Gastroesophageal sphincter (tissue), 4 donors: ENCODE data around the gene ARMC12. TPM values are rescaled to one million over a fixed set of nuclear protein-coding genes. Genes with fewer than 3 reads are reported as not detected.

ENCODE experiments used
- ATAC-seq: fragments of 150-250 bp; one replicate; pipeline ENCODE4 v1.9.1; 2016; ENCODE audit warnings: mild to moderate bottlenecking, moderate library complexity
- H3K27ac ChIP-seq, 4 donors: fragments of 200-600 bp; sonication (generic) in 3 of 4; 1 replicate in 3 of 4; 2 replicates in 1 of 4; pipeline ENCODE4 v1.5.1; 2016 to 2019
- H3K27me3 ChIP-seq: fragments of 200-600 bp; sonication (generic); one replicate; pipeline ENCODE4 v1.5.1; 2019
- H3K36me3 ChIP-seq, 2 donors: fragments of 200-600 bp; sonication (generic); one replicate each; pipeline ENCODE4 v1.5.1; 2019; ENCODE audit warnings: control low read depth in 1 of 2
- H3K4me1 ChIP-seq, 3 donors: fragments of 200-600 bp; sonication (generic); 1 replicate in 2 of 3; 2 replicates in 1 of 3; pipeline ENCODE4 v1.5.1; 2016 to 2019; ENCODE audit warnings: control low read depth in 2 of 3
- H3K4me3 ChIP-seq, 2 donors: fragments of 200-600 bp; sonication (generic); one replicate each; pipeline ENCODE4 v1.5.1; 2019; ENCODE audit warnings: mild to moderate bottlenecking in 1 of 2, moderate library complexity in 1 of 2
- H3K9me3 ChIP-seq, 3 donors: fragments of 200-600 bp; sonication (generic); one replicate each; pipeline ENCODE4 v1.5.1; 2017 to 2019; ENCODE audit warnings: control low read depth in 2 of 3
- EP300 ChIP-seq: sonication (generic); formaldehyde crosslinking; IDR thresholded peaks from one replicate; pipeline ENCODE4 v1.6.1; 2017; ENCODE audit warnings: antibody characterized with exemption, mild to moderate bottlenecking
- POLR2A ChIP-seq, 2 donors: fragments of 450-650 bp; IDR thresholded peaks; one replicate each; pipeline ENCODE4 v1.6.1; 2017; ENCODE audit warnings: antibody characterized with exemption in 2 of 2, mild to moderate bottlenecking in 2 of 2, moderate library complexity in 1 of 2
- POLR2AphosphoS5 ChIP-seq: sonication (generic); formaldehyde crosslinking; IDR thresholded peaks from one replicate; pipeline ENCODE4 v1.6.1; 2017; ENCODE audit warnings: antibody characterized with exemption
- WGBS, 2 donors: methylation state at CpG; one replicate each; pipeline ENCODE4 v1.1.5; 2018; ENCODE audit warnings: low coverage in 1 of 2; 5-methylcytosine and 5-hydroxymethylcytosine counted together
- total RNA-seq, 4 donors: library from RNA; depleted of rRNA; stranded (reverse); fragments of >200 nt; gene quantifications; one replicate each; pipeline ENCODE4 v1.1.0, GENCODE V29; 2016
- TF ChIP-seq, protein P1 (sequence below), 4 experiments: fragments of 200-600 bp in 2 of 4; fragments of 450-650 bp in 2 of 4; sonication (generic) in 1 of 4; IDR thresholded peaks; one replicate each; pipeline ENCODE4 v1.5.1; 2017 to 2019; ENCODE audit warnings: antibody characterized with exemption in 4 of 4, mild to moderate bottlenecking in 2 of 4, moderate library complexity in 2 of 4

The ARMC12 gene
- total RNA-seq, 4 donors from 2014 or later, result 0.54 to 1.5 TPM; not detected in 2

- Histone ChIP-seq H3K36me3 (no peaks in the 10 kb centered on the region), H3K4me3 (peak overlapping the region in 1 of 2 donors; percentile 24), H3K27ac (peak overlapping the region; percentile 1 to 100 (median 94)), H3K27me3 (no peaks in the 10 kb centered on the region), H3K4me1 (peaks cover 18 to 84% (median 55%) of the 10 kb centered on the region in 3 donors), H3K9me3 (no peaks in the 10 kb centered on the region)
- TF ChIP-seq, protein P1, sequence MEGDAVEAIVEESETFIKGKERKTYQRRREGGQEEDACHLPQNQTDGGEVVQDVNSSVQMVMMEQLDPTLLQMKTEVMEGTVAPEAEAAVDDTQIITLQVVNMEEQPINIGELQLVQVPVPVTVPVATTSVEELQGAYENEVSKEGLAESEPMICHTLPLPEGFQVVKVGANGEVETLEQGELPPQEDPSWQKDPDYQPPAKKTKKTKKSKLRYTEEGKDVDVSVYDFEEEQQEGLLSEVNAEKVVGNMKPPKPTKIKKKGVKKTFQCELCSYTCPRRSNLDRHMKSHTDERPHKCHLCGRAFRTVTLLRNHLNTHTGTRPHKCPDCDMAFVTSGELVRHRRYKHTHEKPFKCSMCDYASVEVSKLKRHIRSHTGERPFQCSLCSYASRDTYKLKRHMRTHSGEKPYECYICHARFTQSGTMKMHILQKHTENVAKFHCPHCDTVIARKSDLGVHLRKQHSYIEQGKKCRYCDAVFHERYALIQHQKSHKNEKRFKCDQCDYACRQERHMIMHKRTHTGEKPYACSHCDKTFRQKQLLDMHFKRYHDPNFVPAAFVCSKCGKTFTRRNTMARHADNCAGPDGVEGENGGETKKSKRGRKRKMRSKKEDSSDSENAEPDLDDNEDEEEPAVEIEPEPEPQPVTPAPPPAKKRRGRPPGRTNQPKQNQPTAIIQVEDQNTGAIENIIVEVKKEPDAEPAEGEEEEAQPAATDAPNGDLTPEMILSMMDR (IDR thresholded peaks at IDR 0.05), result no peak
- TF ChIP-seq EP300 (no peak), POLR2A (IDR thresholded peaks at IDR 0.05) (no peak), POLR2AphosphoS5 (no peak)
- WGBS, 2 donors, result 29 to 36% methylated on average over 2 to 5 of the region's 5 CpGs
- ATAC-seq, result no peak
Measured at GRCh38 chr6:35719404-35719829, 17.4 kb upstream of the ARMC12 start.

DNA sequence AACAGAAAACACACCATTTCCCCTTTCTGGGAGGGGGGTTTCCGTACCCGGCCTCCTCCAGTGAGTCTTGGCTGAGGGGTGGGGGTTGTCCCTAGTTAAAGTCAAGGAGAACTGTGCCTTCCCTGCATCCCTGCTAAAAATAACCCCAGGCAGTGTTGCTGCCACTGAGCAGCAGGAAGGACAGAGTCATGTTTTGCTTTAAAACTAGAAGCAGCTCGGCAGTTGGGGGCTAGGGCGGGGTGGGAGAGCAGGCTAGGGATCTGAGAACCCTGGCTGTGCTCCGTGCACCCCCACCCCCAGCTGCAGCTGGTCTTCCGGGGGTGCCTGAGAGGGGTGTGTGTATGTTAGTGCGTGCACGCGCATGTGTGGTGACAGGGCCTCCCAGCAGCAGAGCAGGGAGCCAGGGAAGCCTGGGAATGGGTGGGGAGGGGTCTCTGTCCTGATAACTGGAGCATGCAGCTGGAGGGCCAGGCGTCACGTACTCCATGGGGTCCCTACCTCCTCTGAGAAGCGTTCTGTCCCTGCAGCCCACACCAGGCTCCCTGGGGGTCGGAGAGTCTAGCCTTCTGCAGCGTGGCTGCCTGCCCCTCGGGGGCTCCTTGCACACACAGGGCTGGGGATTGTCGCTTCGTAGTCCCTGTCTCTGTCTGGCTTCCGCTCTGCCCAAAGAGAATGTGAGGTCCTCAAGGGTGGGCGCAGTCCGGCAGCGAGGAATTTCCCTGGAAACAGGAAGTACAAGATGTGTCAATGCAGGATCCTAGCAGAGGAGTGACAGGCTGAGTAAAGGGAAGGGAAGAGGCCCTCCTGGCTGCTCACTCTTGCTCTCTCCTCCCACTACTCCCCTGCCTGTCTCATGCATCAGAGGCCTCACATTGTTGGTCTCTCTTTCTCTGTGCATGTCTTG, 16.8 kb upstream of the ARMC12 start:
- no peaks in the 10 kb centered on the region for H3K36me3 ChIP-seq
- H3K27ac ChIP-seq, result peak overlapping the region; percentile 1 to 100 (median 94)
- H3K4me3 ChIP-seq, result peak overlapping the region in 1 of 2 donors; percentile 24
- TF ChIP-seq EP300 (no peak), POLR2AphosphoS5 (peak; percentile 15), POLR2A (IDR thresholded peaks at IDR 0.05) (peak in 1 of 2 donors; percentile 28)
- TF ChIP-seq, protein P1 (IDR thresholded peaks at IDR 0.05), result no peak
- WGBS, 2 donors, result 5 to 20% methylated on average over 1 to 3 of the region's 21 CpGs
- no peaks in the 10 kb centered on the region for H3K9me3 ChIP-seq
- ATAC-seq, result peak; percentile 42
- no peaks in the 10 kb centered on the region for H3K27me3 ChIP-seq
- peaks cover 23 to 91% (median 59%) of the 10 kb centered on the region in 3 donors for H3K4me1 ChIP-seq

- no peak overlapping the region for H3K4me3 ChIP-seq
- no peak for ATAC-seq
- no peaks in the 10 kb centered on the region for H3K27me3 ChIP-seq
- H3K27ac ChIP-seq, result peak overlapping the region; percentile 29 to 100 (median 84)
- peak; percentile 81 for TF ChIP-seq POLR2AphosphoS5
- TF ChIP-seq EP300, result peak; percentile 21
- no peak for TF ChIP-seq POLR2A (IDR thresholded peaks at IDR 0.05)
- no peaks in the 10 kb centered on the region for H3K36me3 ChIP-seq
- WGBS, 2 donors, result 50 to 59% methylated on average over 7 to 8 of the region's 10 CpGs
- no peaks in the 10 kb centered on the region for H3K9me3 ChIP-seq
- H3K4me1 ChIP-seq, result peaks cover 33 to 100% (median 72%) of the 10 kb centered on the region in 3 donors
Measured at GRCh38 chr6:35722121-35722761, 14.6 kb upstream of the ARMC12 start.

GRCh38 chr6:35723587-35723986, 13.2 kb upstream of the ARMC12 start:
- no peaks in the 10 kb centered on the region for H3K9me3 ChIP-seq
- ATAC-seq, result no peak
- no peaks in the 10 kb centered on the region for H3K27me3 ChIP-seq
- no peaks in the 10 kb centered on the region for H3K36me3 ChIP-seq
- no peak overlapping the region for H3K4me3 ChIP-seq
- no peak for TF ChIP-seq POLR2A (IDR thresholded peaks at IDR 0.05)
- no peak for TF ChIP-seq EP300
- TF ChIP-seq POLR2AphosphoS5, result no peak
- TF ChIP-seq, protein P1 (IDR thresholded peaks at IDR 0.05), result no peak
- peaks cover 37 to 99% (median 75%) of the 10 kb centered on the region in 3 donors for H3K4me1 ChIP-seq
- H3K27ac ChIP-seq, result peak overlapping the region; percentile 89 to 100 (median 96)
- WGBS, 2 donors, result 96 to 100% methylated on average over 2 of the region's 2 CpGs

DNA sequence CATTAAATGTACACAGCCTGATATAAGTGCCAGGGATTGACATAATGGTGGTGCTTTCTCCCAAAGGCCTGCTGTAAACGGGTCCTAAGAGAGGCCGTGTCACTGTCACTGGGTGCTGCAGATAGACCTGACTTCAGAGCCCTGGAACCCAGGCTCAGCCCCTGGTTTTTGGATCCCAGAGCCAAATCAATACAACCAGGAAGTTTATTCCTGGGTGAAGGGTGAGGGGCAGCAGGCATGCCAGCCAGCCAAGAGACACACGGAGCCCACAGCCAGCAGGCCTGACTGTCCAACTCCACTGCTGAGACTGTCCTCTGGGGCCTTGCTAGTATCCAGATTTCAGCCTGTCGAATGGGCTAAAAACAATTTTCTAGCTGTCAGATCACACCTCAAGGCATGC, 12.8 kb upstream of the ARMC12 start:
- no peak overlapping the region for H3K4me3 ChIP-seq
- WGBS, 2 donors, result 60% methylated on average over 1 of the region's 4 CpGs; no CpG with 5 or more reads in 1 of the 2 donors
- H3K36me3 ChIP-seq, result no peaks in the 10 kb centered on the region
- ATAC-seq, result no peak
- TF ChIP-seq, protein P1 (IDR thresholded peaks at IDR 0.05), result no peak
- no peak for TF ChIP-seq EP300
- no peak for TF ChIP-seq POLR2AphosphoS5
- TF ChIP-seq POLR2A (IDR thresholded peaks at IDR 0.05), result no peak
- no peaks in the 10 kb centered on the region for H3K9me3 ChIP-seq
- H3K27ac ChIP-seq, result peak overlapping the region; percentile 89 to 100 (median 96)
- H3K27me3 ChIP-seq, result no peaks in the 10 kb centered on the region
- H3K4me1 ChIP-seq, result peaks cover 39 to 99% (median 76%) of the 10 kb centered on the region in 3 donors
